Measurements from ENCODE around the gene GTF3C1. TPM values are rescaled to one million over a fixed set of nuclear protein-coding genes. Genes with fewer than 3 reads are reported as not detected.

GTF3C1 gene
- total and polyA plus RNA-seq, 2 of the 8 experiments (the other 6 are each of a cell fraction or from before 2014, with no cell fraction given), result 89.3 to 126 TPM

- TF ChIP-seq SAP30 (IDR thresholded peaks at IDR 0.05; ENCODE audit: insufficient read depth, insufficient replicate concordance, low read length) (no peak), RXRA (IDR thresholded peaks at IDR 0.05; ENCODE audit: insufficient read depth, low read depth, low read length) (no peak), RFX5 (IDR thresholded peaks at IDR 0.05; ENCODE audit: borderline replicate concordance, low read depth, low read length) (no peak), RAD21 (IDR thresholded peaks at IDR 0.05 in 1 of 2, conservative IDR thresholded peaks at IDR 0.05 in 1 of 2; ENCODE audit: low read depth in 2 of 2, low read length in 2 of 2) (no peak), KDM1A (IDR thresholded peaks at IDR 0.05; ENCODE audit: borderline replicate concordance, low read length) (no peak)
- TF ChIP-seq, protein P1, sequence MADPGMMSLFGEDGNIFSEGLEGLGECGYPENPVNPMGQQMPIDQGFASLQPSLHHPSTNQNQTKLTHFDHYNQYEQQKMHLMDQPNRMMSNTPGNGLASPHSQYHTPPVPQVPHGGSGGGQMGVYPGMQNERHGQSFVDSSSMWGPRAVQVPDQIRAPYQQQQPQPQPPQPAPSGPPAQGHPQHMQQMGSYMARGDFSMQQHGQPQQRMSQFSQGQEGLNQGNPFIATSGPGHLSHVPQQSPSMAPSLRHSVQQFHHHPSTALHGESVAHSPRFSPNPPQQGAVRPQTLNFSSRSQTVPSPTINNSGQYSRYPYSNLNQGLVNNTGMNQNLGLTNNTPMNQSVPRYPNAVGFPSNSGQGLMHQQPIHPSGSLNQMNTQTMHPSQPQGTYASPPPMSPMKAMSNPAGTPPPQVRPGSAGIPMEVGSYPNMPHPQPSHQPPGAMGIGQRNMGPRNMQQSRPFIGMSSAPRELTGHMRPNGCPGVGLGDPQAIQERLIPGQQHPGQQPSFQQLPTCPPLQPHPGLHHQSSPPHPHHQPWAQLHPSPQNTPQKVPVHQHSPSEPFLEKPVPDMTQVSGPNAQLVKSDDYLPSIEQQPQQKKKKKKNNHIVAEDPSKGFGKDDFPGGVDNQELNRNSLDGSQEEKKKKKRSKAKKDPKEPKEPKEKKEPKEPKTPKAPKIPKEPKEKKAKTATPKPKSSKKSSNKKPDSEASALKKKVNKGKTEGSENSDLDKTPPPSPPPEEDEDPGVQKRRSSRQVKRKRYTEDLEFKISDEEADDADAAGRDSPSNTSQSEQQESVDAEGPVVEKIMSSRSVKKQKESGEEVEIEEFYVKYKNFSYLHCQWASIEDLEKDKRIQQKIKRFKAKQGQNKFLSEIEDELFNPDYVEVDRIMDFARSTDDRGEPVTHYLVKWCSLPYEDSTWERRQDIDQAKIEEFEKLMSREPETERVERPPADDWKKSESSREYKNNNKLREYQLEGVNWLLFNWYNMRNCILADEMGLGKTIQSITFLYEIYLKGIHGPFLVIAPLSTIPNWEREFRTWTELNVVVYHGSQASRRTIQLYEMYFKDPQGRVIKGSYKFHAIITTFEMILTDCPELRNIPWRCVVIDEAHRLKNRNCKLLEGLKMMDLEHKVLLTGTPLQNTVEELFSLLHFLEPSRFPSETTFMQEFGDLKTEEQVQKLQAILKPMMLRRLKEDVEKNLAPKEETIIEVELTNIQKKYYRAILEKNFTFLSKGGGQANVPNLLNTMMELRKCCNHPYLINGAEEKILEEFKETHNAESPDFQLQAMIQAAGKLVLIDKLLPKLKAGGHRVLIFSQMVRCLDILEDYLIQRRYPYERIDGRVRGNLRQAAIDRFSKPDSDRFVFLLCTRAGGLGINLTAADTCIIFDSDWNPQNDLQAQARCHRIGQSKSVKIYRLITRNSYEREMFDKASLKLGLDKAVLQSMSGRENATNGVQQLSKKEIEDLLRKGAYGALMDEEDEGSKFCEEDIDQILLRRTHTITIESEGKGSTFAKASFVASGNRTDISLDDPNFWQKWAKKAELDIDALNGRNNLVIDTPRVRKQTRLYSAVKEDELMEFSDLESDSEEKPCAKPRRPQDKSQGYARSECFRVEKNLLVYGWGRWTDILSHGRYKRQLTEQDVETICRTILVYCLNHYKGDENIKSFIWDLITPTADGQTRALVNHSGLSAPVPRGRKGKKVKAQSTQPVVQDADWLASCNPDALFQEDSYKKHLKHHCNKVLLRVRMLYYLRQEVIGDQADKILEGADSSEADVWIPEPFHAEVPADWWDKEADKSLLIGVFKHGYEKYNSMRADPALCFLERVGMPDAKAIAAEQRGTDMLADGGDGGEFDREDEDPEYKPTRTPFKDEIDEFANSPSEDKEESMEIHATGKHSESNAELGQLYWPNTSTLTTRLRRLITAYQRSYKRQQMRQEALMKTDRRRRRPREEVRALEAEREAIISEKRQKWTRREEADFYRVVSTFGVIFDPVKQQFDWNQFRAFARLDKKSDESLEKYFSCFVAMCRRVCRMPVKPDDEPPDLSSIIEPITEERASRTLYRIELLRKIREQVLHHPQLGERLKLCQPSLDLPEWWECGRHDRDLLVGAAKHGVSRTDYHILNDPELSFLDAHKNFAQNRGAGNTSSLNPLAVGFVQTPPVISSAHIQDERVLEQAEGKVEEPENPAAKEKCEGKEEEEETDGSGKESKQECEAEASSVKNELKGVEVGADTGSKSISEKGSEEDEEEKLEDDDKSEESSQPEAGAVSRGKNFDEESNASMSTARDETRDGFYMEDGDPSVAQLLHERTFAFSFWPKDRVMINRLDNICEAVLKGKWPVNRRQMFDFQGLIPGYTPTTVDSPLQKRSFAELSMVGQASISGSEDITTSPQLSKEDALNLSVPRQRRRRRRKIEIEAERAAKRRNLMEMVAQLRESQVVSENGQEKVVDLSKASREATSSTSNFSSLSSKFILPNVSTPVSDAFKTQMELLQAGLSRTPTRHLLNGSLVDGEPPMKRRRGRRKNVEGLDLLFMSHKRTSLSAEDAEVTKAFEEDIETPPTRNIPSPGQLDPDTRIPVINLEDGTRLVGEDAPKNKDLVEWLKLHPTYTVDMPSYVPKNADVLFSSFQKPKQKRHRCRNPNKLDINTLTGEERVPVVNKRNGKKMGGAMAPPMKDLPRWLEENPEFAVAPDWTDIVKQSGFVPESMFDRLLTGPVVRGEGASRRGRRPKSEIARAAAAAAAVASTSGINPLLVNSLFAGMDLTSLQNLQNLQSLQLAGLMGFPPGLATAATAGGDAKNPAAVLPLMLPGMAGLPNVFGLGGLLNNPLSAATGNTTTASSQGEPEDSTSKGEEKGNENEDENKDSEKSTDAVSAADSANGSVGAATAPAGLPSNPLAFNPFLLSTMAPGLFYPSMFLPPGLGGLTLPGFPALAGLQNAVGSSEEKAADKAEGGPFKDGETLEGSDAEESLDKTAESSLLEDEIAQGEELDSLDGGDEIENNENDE (IDR thresholded peaks at IDR 0.05; ENCODE audit: insufficient replicate concordance, low read length), result no peak
Measured at GRCh38 chr16:27460663-27461482, 88.8 kb downstream of the GTF3C1 start (continued).
